ENCODE results near the gene URI1.
"Not testable (repeated sequence)": the region's sequence is repeated elsewhere in the genome, so short reads cannot be mapped to it uniquely, and the experiment has no call there.

Gene URI1

GRCh38 chr19:30028118-30028991 lies 86.3 kb downstream of the URI1 start:
- DNase-seq = no peak

- DNase-seq = no peak
Measured at GRCh38 chr19:30028992-30029343, 86.9 kb downstream of the URI1 start.

GRCh38 chr19:30029721-30030510 lies 87.9 kb downstream of the URI1 start:
- no peak for DNase-seq

- DNase-seq = no peak
Measured at GRCh38 chr19:30034321-30034720, 92.3 kb downstream of the URI1 start.

- DNase-seq = no peak
Measured at GRCh38 chr19:30036154-30037129, 94.4 kb downstream of the URI1 start.

- no peak for DNase-seq
Measured at GRCh38 chr19:30037835-30038234, 95.8 kb downstream of the URI1 start.

GRCh38 chr19:30041931-30042330 lies 99.9 kb downstream of the URI1 start:
- not testable (repeated sequence) for DNase-seq

GRCh38 chr19:30043008-30043407 lies 101.0 kb downstream of the URI1 start:
- DNase-seq = not testable (repeated sequence)

- DNase-seq = no peak
Measured at GRCh38 chr19:30044273-30045248, 102.5 kb downstream of the URI1 start.

- no peak for DNase-seq
Measured at GRCh38 chr19:30046522-30046921, 104.5 kb downstream of the URI1 start.

GRCh38 chr19:30047432-30047831 lies 105.4 kb downstream of the URI1 start:
- no peak for DNase-seq

- DNase-seq = no peak
Measured at GRCh38 chr19:30049226-30049625, 107.2 kb downstream of the URI1 start.

- no peak for DNase-seq
Measured at GRCh38 chr19:30049846-30050667, 108.0 kb downstream of the URI1 start.

GRCh38 chr19:30052122-30053075 lies 110.4 kb downstream of the URI1 start:
- no peak for DNase-seq

- no peak for DNase-seq
Measured at GRCh38 chr19:30053558-30053957, 111.5 kb downstream of the URI1 start.

- DNase-seq = no peak
Measured at GRCh38 chr19:30054210-30054609, 112.2 kb downstream of the URI1 start.

- DNase-seq = no peak
Measured at GRCh38 chr19:30056580-30056979, 114.5 kb downstream of the URI1 start.

- no peak for DNase-seq
Measured at GRCh38 chr19:30059741-30060457, 117.9 kb downstream of the URI1 start.

Data from NCI-H524 (cell line).